Stomach (tissue), 9 donors: Measurements from ENCODE around the gene MLLT6. TPM values are rescaled to one million over a fixed set of nuclear protein-coding genes. Genes with fewer than 3 reads are reported as not detected.

Source experiments
- DNase-seq, 2 donors: peaks; one replicate each; pipeline versions ENCODE4 v3.0.0 to v3.0.0-alpha.2; 2013 to 2019
- H3K27ac ChIP-seq, 5 donors: fragments of 200-600 bp in 4 of 5; sonication (generic) in 4 of 5; one replicate each; pipeline ENCODE4 v1.5.1; 2013 to 2019; ENCODE audit warnings: mild to moderate bottlenecking in 1 of 5, moderate library complexity in 1 of 5
- H3K27me3 ChIP-seq, 3 donors: fragments of 200-600 bp; sonication (generic); one replicate each; pipeline ENCODE4 v1.5.1; 2017 to 2019; ENCODE audit warnings: mixed run types in 1 of 3
- H3K36me3 ChIP-seq, 4 donors: fragments of 200-600 bp; sonication (generic); 1 replicate in 3 of 4; 2 replicates in 1 of 4; pipeline ENCODE4 v1.5.1; 2016 to 2019
- H3K4me1 ChIP-seq, 4 donors: fragments of 200-600 bp; sonication (generic); one replicate each; pipeline ENCODE4 v1.5.1; 2016 to 2019
- H3K4me3 ChIP-seq, 4 donors: fragments of 200-600 bp; sonication (generic) in 3 of 4; one replicate each; pipeline ENCODE4 v1.5.1; 2016 to 2019; ENCODE audit warnings: mild to moderate bottlenecking in 1 of 4
- H3K9me3 ChIP-seq, 4 donors: fragments of 200-600 bp; sonication (generic); one replicate each; pipeline ENCODE4 v1.5.1; 2016 to 2019
- EP300 ChIP-seq: sonication (generic); formaldehyde crosslinking; IDR thresholded peaks from one replicate; pipeline ENCODE4 v1.6.1; 2017; ENCODE audit warnings: antibody characterized with exemption
- POLR2A ChIP-seq, 4 donors: fragments of 450-650 bp; IDR thresholded peaks; one replicate each; pipeline ENCODE4 v1.6.1; 2016; ENCODE audit warnings: antibody characterized with exemption in 4 of 4, control low read depth in 2 of 4, mild to moderate bottlenecking in 1 of 4, moderate library complexity in 1 of 4
- POLR2AphosphoS5 ChIP-seq, 3 donors: sonication (generic); formaldehyde crosslinking; IDR thresholded peaks; one replicate each; pipeline ENCODE4 v1.6.1; 2016; ENCODE audit warnings: antibody characterized with exemption in 3 of 3
- WGBS, 5 donors: extraction: QIAGEN DNeasy Blood & Tissue Kit in 3 of 5; methylation state at CpG; one replicate each; pipeline versions ENCODE4 v1.1.5 to v1.1.7; 2013 to 2018; 5-methylcytosine and 5-hydroxymethylcytosine counted together
- intact Hi-C: fragments of 100-400 bp; cut with DNase I; formaldehyde crosslinking; loops from one replicate; pipeline ENCODE4 v1.15.1; 2023; ENCODE audit warnings: low total_unique reads
- polyA plus RNA-seq, 3 donors: library from polyadenylated mRNA; stranded (reverse); fragments of 200-250 nt; gene quantifications; one replicate each; pipeline ENCODE4 v1.2.3, GENCODE V29; 2013
- total RNA-seq, 5 donors: library from RNA; depleted of rRNA; stranded (reverse); fragments of >200 nt; gene quantifications; one replicate each; pipeline versions ENCODE4 v1.1.0 to v1.2.3, GENCODE V29; 2014 to 2016
- TF ChIP-seq, protein P1 (sequence below), 7 experiments: fragments of 450-650 bp in 4 of 7; fragments of 200-600 bp in 3 of 7; sonication (generic) in 3 of 7; IDR thresholded peaks; one replicate each; pipeline ENCODE4 v1.5.1; 2016 to 2019; ENCODE audit warnings: antibody characterized with exemption in 7 of 7, control low read depth in 2 of 7, mild to moderate bottlenecking in 1 of 7
- donor health status: healthy with polysubstance abuse.
- donor health status: Bipolar disorder and iron deficiency.
- donor health status: healthy.

Gene MLLT6
- total and polyA plus RNA-seq, 8 donors: 26.0 to 312 (median 55.7) TPM

DNA sequence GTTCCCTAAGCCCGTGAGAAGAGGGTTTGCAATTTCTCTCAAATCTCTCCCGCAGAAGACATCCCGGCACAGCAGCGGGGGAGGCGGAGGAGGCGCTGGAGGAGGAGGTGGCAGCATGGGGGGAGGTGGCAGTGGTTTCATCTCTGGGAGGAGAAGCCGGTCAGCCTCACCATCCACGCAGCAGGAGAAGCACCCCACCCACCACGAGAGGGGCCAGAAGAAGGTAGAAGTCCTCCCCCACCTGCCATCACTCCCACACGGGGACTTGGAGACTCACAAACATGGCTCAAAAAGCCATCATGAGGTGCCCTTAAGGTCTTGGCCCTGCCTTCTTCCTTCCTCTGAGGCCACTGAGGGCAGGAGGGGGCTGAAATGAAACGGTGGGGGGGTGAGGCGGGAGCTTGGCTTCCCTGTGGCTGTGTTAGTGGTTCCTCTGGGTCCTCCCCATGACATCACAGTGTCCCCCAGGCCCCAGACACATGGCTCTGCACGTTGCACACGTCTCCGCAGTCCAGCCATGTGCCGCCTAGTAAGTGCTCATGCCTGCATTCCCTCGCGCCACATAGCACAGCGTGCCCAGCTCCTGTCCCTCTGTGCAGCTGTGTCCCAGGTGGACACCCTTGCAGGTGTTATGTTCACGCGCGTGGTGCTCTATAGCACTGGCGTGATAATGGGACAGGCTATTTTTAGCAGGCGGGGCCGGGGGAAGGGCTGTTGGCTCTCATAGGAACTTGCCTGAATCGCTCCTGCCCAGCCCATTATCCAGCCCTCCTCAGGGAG, 6.9 kb downstream of the MLLT6 start:
- 68 to 76% (median 74%) methylated on average over 19 to 26 of the region's 26 CpGs for WGBS, 5 donors
- DNase-seq: no peak
- Histone ChIP-seq H3K9me3 (no peaks in the 10 kb centered on the region), H3K36me3 (peaks cover 67 to 99% (median 94%) of the 10 kb centered on the region in 4 donors), H3K27ac (no peak overlapping the region), H3K27me3 (no peaks in the 10 kb centered on the region), H3K4me3 (no peak overlapping the region), H3K4me1 (peaks cover 0 to 58% (median 14%) of the 10 kb centered on the region in 4 donors)
- intact Hi-C loops: no loop called here
- TF ChIP-seq EP300 (no peak), POLR2AphosphoS5 (IDR thresholded peaks at IDR 0.05) (no peak), POLR2A (IDR thresholded peaks at IDR 0.05) (no peak)
- TF ChIP-seq, protein P1, sequence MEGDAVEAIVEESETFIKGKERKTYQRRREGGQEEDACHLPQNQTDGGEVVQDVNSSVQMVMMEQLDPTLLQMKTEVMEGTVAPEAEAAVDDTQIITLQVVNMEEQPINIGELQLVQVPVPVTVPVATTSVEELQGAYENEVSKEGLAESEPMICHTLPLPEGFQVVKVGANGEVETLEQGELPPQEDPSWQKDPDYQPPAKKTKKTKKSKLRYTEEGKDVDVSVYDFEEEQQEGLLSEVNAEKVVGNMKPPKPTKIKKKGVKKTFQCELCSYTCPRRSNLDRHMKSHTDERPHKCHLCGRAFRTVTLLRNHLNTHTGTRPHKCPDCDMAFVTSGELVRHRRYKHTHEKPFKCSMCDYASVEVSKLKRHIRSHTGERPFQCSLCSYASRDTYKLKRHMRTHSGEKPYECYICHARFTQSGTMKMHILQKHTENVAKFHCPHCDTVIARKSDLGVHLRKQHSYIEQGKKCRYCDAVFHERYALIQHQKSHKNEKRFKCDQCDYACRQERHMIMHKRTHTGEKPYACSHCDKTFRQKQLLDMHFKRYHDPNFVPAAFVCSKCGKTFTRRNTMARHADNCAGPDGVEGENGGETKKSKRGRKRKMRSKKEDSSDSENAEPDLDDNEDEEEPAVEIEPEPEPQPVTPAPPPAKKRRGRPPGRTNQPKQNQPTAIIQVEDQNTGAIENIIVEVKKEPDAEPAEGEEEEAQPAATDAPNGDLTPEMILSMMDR (IDR thresholded peaks at IDR 0.05): no peak

- no peak overlapping the region for H3K27ac ChIP-seq
- WGBS, 5 donors: 93 to 99% (median 96%) methylated on average over 9 to 10 of the region's 10 CpGs
- peaks cover 0 to 53% (median 8%) of the 10 kb centered on the region in 4 donors for H3K4me1 ChIP-seq
- peaks cover 74 to 100% (median 98%) of the 10 kb centered on the region in 4 donors for H3K36me3 ChIP-seq
- H3K27me3 ChIP-seq: no peaks in the 10 kb centered on the region
- intact Hi-C loops: no loop called here
- H3K4me3 ChIP-seq: no peak overlapping the region
- no peak for DNase-seq
- no peaks in the 10 kb centered on the region for H3K9me3 ChIP-seq
- TF ChIP-seq POLR2A (IDR thresholded peaks at IDR 0.05) (no peak), POLR2AphosphoS5 (IDR thresholded peaks at IDR 0.05) (no peak)
- TF ChIP-seq, protein P1 (IDR thresholded peaks at IDR 0.05): no peak
Observed at GRCh38 chr17:38712593-38712992, 7.5 kb downstream of the MLLT6 start.

- TF ChIP-seq, protein P1 (IDR thresholded peaks at IDR 0.05): no peak
- no peak for TF ChIP-seq EP300
- H3K36me3 ChIP-seq: peaks cover 77 to 100% (median 100%) of the 10 kb centered on the region in 4 donors
- H3K9me3 ChIP-seq: no peaks in the 10 kb centered on the region
- DNase-seq: no peak
- H3K4me3 ChIP-seq: no peak overlapping the region
- peaks cover 0 to 53% (median 2%) of the 10 kb centered on the region in 4 donors for H3K4me1 ChIP-seq
- intact Hi-C loops: no loop called here
- no peak overlapping the region for H3K27ac ChIP-seq
- WGBS, 5 donors: 70 to 76% (median 74%) methylated on average over 11 of the region's 11 CpGs
- no peaks in the 10 kb centered on the region for H3K27me3 ChIP-seq
Observed at GRCh38 chr17:38713456-38714075, 8.5 kb downstream of the MLLT6 start.

GRCh38 chr17:38715216-38715943, 10.3 kb downstream of the MLLT6 start:
- WGBS, 5 donors: 77 to 82% (median 80%) methylated on average over 9 of the region's 9 CpGs
- H3K9me3 ChIP-seq: no peaks in the 10 kb centered on the region
- TF ChIP-seq POLR2A (IDR thresholded peaks at IDR 0.05) (no peak), POLR2AphosphoS5 (IDR thresholded peaks at IDR 0.05) (no peak)
- TF ChIP-seq, protein P1 (IDR thresholded peaks at IDR 0.05): no peak
- H3K27ac ChIP-seq: peak overlapping the region in 1 of 5 donors; percentile 27
- no peak for DNase-seq
- peaks cover 0 to 44% (median 11%) of the 10 kb centered on the region in 4 donors for H3K4me1 ChIP-seq
- H3K36me3 ChIP-seq: peaks cover 70 to 100% (median 100%) of the 10 kb centered on the region in 4 donors
- intact Hi-C loops: no loop called here
- no peak overlapping the region for H3K4me3 ChIP-seq
- H3K27me3 ChIP-seq: no peaks in the 10 kb centered on the region
